Measurements from ENCODE around the gene SSH2. TPM values are rescaled to one million over a fixed set of nuclear protein-coding genes. Genes with fewer than 3 reads are reported as not detected.

The SSH2 gene
- total and polyA plus RNA-seq, 9 of the 15 experiments (the other 6 are each of a cell fraction or from before 2014, with no cell fraction given): 3.9 to 16.1 (median 10.2) TPM

DNA sequence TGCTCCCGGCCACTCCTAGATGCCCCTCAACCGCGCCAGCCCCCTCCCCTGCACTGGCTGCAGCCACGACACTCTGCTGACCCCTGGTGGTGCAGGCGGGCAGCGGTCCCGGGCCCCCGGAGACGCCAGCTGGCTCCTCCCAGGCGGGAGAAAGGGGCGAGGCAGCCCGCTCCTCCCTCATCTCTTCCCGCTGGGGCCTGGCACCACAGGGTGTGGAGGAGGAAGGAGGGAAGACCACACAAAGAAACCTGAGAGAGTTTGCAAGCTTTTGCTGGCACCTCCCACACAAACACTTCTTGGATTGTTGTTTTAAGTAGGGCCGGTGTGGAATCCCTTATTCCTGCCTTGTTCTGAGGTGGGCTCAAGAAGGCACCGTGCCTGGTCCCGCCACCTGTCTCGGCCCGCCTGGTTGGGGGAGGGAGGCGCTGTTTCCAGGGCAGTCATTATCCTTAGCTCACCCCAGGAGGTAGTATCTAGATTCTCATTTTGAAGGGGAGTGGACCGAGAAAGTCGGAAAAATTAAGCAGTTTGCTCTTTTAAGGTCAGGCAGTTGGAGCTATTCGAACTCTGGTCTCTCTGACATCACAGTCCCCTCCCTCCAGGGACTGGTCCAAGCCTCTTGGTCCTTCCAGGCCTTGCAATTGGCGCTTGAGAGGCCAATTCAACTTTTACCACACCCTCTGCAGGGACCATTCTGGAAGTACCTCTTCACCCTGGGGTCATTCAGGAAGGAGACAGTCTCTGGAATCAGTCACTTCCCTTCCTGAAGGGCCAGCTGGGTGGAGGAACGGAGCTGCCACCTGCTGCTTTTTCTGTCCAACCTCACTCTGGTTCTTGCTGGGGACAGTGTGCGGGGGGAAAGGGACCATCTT, 338.1 kb downstream of the SSH2 start (continued):
- TF ChIP-seq, protein P1, sequence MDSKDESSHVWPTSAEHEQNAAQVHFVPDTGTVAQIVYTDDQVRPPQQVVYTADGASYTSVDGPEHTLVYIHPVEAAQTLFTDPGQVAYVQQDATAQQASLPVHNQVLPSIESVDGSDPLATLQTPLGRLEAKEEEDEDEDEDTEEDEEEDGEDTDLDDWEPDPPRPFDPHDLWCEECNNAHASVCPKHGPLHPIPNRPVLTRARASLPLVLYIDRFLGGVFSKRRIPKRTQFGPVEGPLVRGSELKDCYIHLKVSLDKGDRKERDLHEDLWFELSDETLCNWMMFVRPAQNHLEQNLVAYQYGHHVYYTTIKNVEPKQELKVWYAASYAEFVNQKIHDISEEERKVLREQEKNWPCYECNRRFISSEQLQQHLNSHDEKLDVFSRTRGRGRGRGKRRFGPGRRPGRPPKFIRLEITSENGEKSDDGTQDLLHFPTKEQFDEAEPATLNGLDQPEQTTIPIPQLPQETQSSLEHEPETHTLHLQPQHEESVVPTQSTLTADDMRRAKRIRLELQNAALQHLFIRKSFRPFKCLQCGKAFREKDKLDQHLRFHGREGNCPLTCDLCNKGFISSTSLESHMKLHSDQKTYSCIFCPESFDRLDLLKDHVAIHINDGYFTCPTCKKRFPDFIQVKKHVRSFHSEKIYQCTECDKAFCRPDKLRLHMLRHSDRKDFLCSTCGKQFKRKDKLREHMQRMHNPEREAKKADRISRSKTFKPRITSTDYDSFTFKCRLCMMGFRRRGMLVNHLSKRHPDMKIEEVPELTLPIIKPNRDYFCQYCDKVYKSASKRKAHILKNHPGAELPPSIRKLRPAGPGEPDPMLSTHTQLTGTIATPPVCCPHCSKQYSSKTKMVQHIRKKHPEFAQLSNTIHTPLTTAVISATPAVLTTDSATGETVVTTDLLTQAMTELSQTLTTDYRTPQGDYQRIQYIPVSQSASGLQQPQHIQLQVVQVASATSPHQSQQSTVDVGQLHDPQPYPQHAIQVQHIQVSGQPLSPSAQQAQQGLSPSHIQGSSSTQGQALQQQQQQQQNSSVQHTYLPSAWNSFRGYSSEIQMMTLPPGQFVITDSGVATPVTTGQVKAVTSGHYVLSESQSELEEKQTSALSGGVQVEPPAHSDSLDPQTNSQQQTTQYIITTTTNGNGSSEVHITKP (IDR thresholded peaks at IDR 0.05; ENCODE audit: partially characterized antibody): peak; percentile 15
- no peak for TF ChIP-seq ZNF584 (CRISPR knock-in tag; IDR thresholded peaks at IDR 0.05; ENCODE audit: low read depth)
- TF ChIP-seq ZNF644 (tag; IDR thresholded peaks at IDR 0.05; ENCODE audit: low read depth): no peak
- no peak for TF ChIP-seq MAFK (IDR thresholded peaks at IDR 0.05; ENCODE audit: low read length)
- 0 out of 2 replicates have a peak, but pooled peaks have one; percentile 54 for TF ChIP-seq SMAD3 (CRISPR knock-in tag; conservative IDR thresholded peaks at IDR 0.05)
- no peak for TF ChIP-seq KLF13 (tag; IDR thresholded peaks at IDR 0.05; ENCODE audit: borderline replicate concordance, low read depth)
- no peak for TF ChIP-seq ZNF232 (CRISPR knock-in tag; IDR thresholded peaks at IDR 0.05)
- TF ChIP-seq PYGO2 (tag; IDR thresholded peaks at IDR 0.05): no peak
- TF ChIP-seq ZNF280A (IDR thresholded peaks at IDR 0.05; ENCODE audit: low read depth, partially characterized antibody): no peak
- no peak for TF ChIP-seq NCOA4 (IDR thresholded peaks at IDR 0.05; ENCODE audit: partially characterized antibody)
- no peak for TF ChIP-seq SMAD2 (IDR thresholded peaks at IDR 0.05; ENCODE audit: low read depth, low read length)
- no peak for TF ChIP-seq POLR2AphosphoS5 (IDR thresholded peaks at IDR 0.05; ENCODE audit: control insufficient read depth, insufficient read depth, low read depth, low read length)
- TF ChIP-seq ZNF79 (CRISPR knock-in tag; IDR thresholded peaks at IDR 0.05; ENCODE audit: low read depth): no peak
- no peak; the same call in 1 of the 2 replicates for TF ChIP-seq ZFX (CRISPR knock-in tag; IDR thresholded peaks at IDR 0.05)
- TF ChIP-seq PTTG1 (tag; IDR thresholded peaks at IDR 0.05; ENCODE audit: low read depth): no peak
- TF ChIP-seq MCM2 (IDR thresholded peaks at IDR 0.05; ENCODE audit: low read depth): no peak
- TF ChIP-seq CBX1 (IDR thresholded peaks at IDR 0.05; ENCODE audit: low read depth): 0 out of 2 replicates have a peak, but pooled peaks have one; percentile 33
- peak; percentile 57 for TF ChIP-seq HMGN3 (IDR thresholded peaks at IDR 0.05; ENCODE audit: borderline replicate concordance, extremely low read depth, insufficient read length, low read depth, low read length)
